Measurements from ENCODE around the gene NOC2L.

Gene NOC2L

GRCh38 chr1:974293-974640 lies 15.2 kb upstream of the NOC2L start:
- no peak for DNase-seq

GRCh38 chr1:973459-974292 lies 14.6 kb upstream of the NOC2L start:
- DNase-seq: no peak

- DNase-seq: no peak
Observed at GRCh38 chr1:972726-973458, 13.8 kb upstream of the NOC2L start.

- DNase-seq: no peak
Observed at GRCh38 chr1:971751-972506, 12.9 kb upstream of the NOC2L start.

- no peak for DNase-seq
Observed at GRCh38 chr1:970973-971730, 12.1 kb upstream of the NOC2L start.

GRCh38 chr1:970242-970972 lies 11.4 kb upstream of the NOC2L start:
- DNase-seq: no peak

GRCh38 chr1:969260-969855 lies 10.3 kb upstream of the NOC2L start:
- no peak for DNase-seq

- no peak for DNase-seq
Observed at GRCh38 chr1:967466-968343, 8.6 kb upstream of the NOC2L start.

GRCh38 chr1:966704-967300 lies 7.7 kb upstream of the NOC2L start:
- no peak for DNase-seq

- no peak for DNase-seq
Observed at GRCh38 chr1:966135-966703, 7.2 kb upstream of the NOC2L start, which contains the start of gene PLEKHN1. Gene PLEKHN1 (plus strand): TSS chr1:966482. CDS start chr1:966532, 50 bp downstream.

- no peak for DNase-seq
Observed at GRCh38 chr1:965526-966134, 6.6 kb upstream of the NOC2L start.

- DNase-seq: no peak
Observed at GRCh38 chr1:964691-965525, 5.9 kb upstream of the NOC2L start.

GRCh38 chr1:963746-964525 lies 4.9 kb upstream of the NOC2L start:
- no peak for DNase-seq

GRCh38 chr1:963301-963651 lies 4.2 kb upstream of the NOC2L start:
- no peak for DNase-seq

- DNase-seq: no peak
Observed at GRCh38 chr1:962381-963300, 3.6 kb upstream of the NOC2L start.

GRCh38 chr1:961132-961669 lies 2.1 kb upstream of the NOC2L start:
- no peak for DNase-seq
